GM23248 (cell line): Measurements from ENCODE around the gene NFKBIB. TPM values are rescaled to one million over a fixed set of nuclear protein-coding genes. Genes with fewer than 3 reads are reported as not detected.

Experiments used
- DNase-seq: peaks from one replicate; pipeline ENCODE4 v3.0.0-alpha.2; 2015
- H2AFZ ChIP-seq: fragments of 200-600 bp; sonication (generic); 2 replicates; pipeline ENCODE4 v1.6.1; 2016; ENCODE audit warnings: antibody characterized with exemption
- H3F3A ChIP-seq: fragments of 200-600 bp; sonication (generic); 2 replicates; pipeline ENCODE4 v1.6.1; 2016; ENCODE audit warnings: mild to moderate bottlenecking, antibody characterized with exemption, mixed run types; ENCODE audit not compliant: insufficient read depth
- H3K27ac ChIP-seq: fragments of 200-600 bp; sonication (generic); 2 replicates; pipeline ENCODE4 v1.5.1; 2016; ENCODE audit warnings: mild to moderate bottlenecking
- H3K27me3 ChIP-seq: fragments of 200-600 bp; sonication (generic); replicated peaks from 2 replicates; pipeline ENCODE4 v1.6.1; 2016; ENCODE audit warnings: mild to moderate bottlenecking; ENCODE audit not compliant: insufficient read depth
- H3K36me3 ChIP-seq: fragments of 200-600 bp; sonication (generic); 2 replicates; pipeline ENCODE4 v1.6.1; 2016; ENCODE audit warnings: low read depth, mild to moderate bottlenecking
- H3K4me1 ChIP-seq: fragments of 200-600 bp; sonication (generic); 2 replicates; pipeline ENCODE4 v1.6.1; 2016; ENCODE audit warnings: mild to moderate bottlenecking; ENCODE audit not compliant: insufficient read depth
- H3K4me2 ChIP-seq: fragments of 200-600 bp; sonication (generic); one replicate; pipeline ENCODE4 v1.6.1; 2016; ENCODE audit warnings: mild to moderate bottlenecking; ENCODE audit not compliant: unreplicated experiment
- H3K4me3 ChIP-seq: fragments of 200-600 bp; sonication (generic); 2 replicates; pipeline ENCODE4 v1.5.1; 2016; ENCODE audit warnings: mild to moderate bottlenecking
- H3K79me2 ChIP-seq: fragments of 200-600 bp; sonication (generic); 2 replicates; pipeline ENCODE4 v1.6.1; 2016; ENCODE audit warnings: mild to moderate bottlenecking; ENCODE audit not compliant: insufficient read depth
- H3K9ac ChIP-seq: fragments of 200-600 bp; sonication (generic); 2 replicates; pipeline ENCODE4 v1.6.1; 2016; ENCODE audit warnings: mild to moderate bottlenecking
- H3K9me2 ChIP-seq: fragments of 200-600 bp; sonication (generic); 2 replicates; pipeline ENCODE4 v1.6.1; 2016; ENCODE audit warnings: mixed run types, mild to moderate bottlenecking, moderate library complexity; ENCODE audit not compliant: insufficient read depth
- H3K9me3 ChIP-seq: fragments of 200-600 bp; sonication (generic); one replicate; pipeline ENCODE4 v1.6.1; 2017; ENCODE audit warnings: low read depth
- H4K20me1 ChIP-seq: fragments of 200-600 bp; sonication (generic); 2 replicates; pipeline ENCODE4 v1.6.0; 2016; ENCODE audit not compliant: insufficient read depth
- EZH2 ChIP-seq: fragments of 200-600 bp; sonication (generic); IDR thresholded peaks from 2 replicates; pipeline ENCODE4 v1.6.1; 2018; ENCODE audit warnings: antibody characterized with exemption, mild to moderate bottlenecking; ENCODE audit not compliant: insufficient read depth, poor library complexity, severe bottlenecking
- EZH2phosphoT487 ChIP-seq: fragments of 200-600 bp; sonication (generic); IDR thresholded peaks from 2 replicates; pipeline ENCODE4 v1.6.1; 2018; ENCODE audit warnings: antibody characterized with exemption, moderate library complexity, mild to moderate bottlenecking, low read depth; ENCODE audit not compliant: insufficient read depth
- WGBS, 2 experiments: methylation state at CpG; one replicate each; pipeline ENCODE4 v1.1.6; 2015 to 2017; ENCODE audit warnings: low lambda C conversion rate in 2 of 2, low coverage in 1 of 2; ENCODE audit errors: missing lambda C conversion rate in 2 of 2; 5-methylcytosine and 5-hydroxymethylcytosine counted together
- in situ Hi-C: fragments of 300-500 bp; cut with MboI; formaldehyde crosslinking; loops from 2 replicates; pipeline ENCODE4 v1.15.0; 2020
- polyA plus RNA-seq: library from polyadenylated mRNA; unstranded; fragments of >200 nt; fragmentation: Nextera tagmentation; extraction: Ambion mirVana; gene quantifications from 2 replicates; pipeline ENCODE4 v1.2.1, GENCODE V29; 2016
- total RNA-seq: library from RNA; depleted of rRNA; stranded (reverse); fragments of >200 nt; shearing (Covaris generic); gene quantifications from 2 replicates; pipeline ENCODE4 v1.2.3, GENCODE V29; 2014

The NFKBIB gene
- total and polyA plus RNA-seq, 2 experiments from 2014 or later: 12.8 to 18.0 TPM

DNA sequence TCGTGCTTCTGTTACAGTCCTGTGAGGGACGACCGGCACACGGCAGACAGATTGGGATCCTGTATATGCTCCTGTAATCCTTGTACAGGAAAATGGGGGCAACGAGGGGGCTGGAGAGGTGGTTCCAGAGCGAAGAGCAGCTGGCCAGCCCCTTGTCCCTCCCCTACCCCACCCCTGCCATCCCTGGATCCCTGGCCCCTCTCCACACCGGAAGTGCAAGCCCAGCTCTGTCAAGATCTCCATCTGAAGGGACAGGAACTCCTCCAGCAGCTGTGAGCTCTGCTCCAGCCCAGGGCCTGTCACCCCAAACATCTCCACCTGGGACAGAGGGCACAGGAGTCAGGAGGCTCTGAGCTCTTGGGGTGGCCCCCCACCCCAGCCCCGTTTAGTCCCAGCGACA is 17.7 kb downstream of the NFKBIB start:
- in situ Hi-C loops: no loop called here
- no peaks in the 10 kb centered on the region for H3K79me2 ChIP-seq
- no peaks in the 10 kb centered on the region for H3K9me3 ChIP-seq
- no peak for DNase-seq
- no peaks in the 10 kb centered on the region for H4K20me1 ChIP-seq
- H3F3A ChIP-seq: no peaks in the 10 kb centered on the region
- no peak overlapping the region for H2AFZ ChIP-seq
- TF ChIP-seq EZH2: no peak
- no peak for TF ChIP-seq EZH2phosphoT487
- 54 to 61% methylated on average over 8 to 9 of the region's 9 CpGs for WGBS, 2 experiments
- no peak overlapping the region for H3K4me2 ChIP-seq
- H3K9ac ChIP-seq: no peak overlapping the region
- no peak overlapping the region for H3K4me3 ChIP-seq
- H3K9me2 ChIP-seq: no peaks in the 10 kb centered on the region
- no peaks in the 10 kb centered on the region for H3K36me3 ChIP-seq
- H3K27ac ChIP-seq: no peak overlapping the region
- no peaks in the 10 kb centered on the region for H3K27me3 ChIP-seq
- H3K4me1 ChIP-seq: no peaks in the 10 kb centered on the region

GRCh38 chr19:38917921-38918491 is 18.2 kb downstream of the NFKBIB start:
- H3K4me3 ChIP-seq: no peak overlapping the region
- no peaks in the 10 kb centered on the region for H4K20me1 ChIP-seq
- H3K9ac ChIP-seq: no peak overlapping the region
- H3K27ac ChIP-seq: no peak overlapping the region
- H3K9me2 ChIP-seq: no peaks in the 10 kb centered on the region
- in situ Hi-C loops: no loop called here
- DNase-seq: peak; percentile 30
- H3K4me2 ChIP-seq: no peak overlapping the region
- H3K36me3 ChIP-seq: no peaks in the 10 kb centered on the region
- 85 to 89% methylated on average over 13 of the region's 13 CpGs for WGBS, 2 experiments
- H3K9me3 ChIP-seq: no peaks in the 10 kb centered on the region
- no peaks in the 10 kb centered on the region for H3F3A ChIP-seq
- H3K79me2 ChIP-seq: no peaks in the 10 kb centered on the region
- no peak overlapping the region for H2AFZ ChIP-seq
- no peaks in the 10 kb centered on the region for H3K27me3 ChIP-seq
- H3K4me1 ChIP-seq: no peaks in the 10 kb centered on the region
- TF ChIP-seq EZH2 (no peak), EZH2phosphoT487 (no peak)

DNA sequence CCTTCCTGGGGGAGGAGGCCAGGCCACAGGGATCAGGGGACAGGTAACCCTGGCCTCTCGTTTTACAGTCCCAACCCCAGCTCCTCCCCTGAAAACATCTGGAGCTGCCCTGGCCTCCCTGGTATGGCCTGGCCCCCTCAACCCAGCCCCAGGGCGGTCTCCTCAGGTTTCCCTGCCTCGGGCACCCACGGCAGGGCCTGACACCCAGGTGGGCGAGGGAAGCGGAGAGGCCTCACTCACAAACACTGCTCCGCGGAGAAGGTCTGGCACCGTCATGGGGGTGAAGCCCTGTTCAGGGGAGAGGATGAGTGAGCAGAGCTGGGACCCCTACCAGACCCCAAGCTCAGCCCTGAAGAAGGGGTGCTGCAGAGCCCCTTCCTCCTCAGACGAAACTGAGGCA is 18.8 kb downstream of the NFKBIB start:
- H3K9me2 ChIP-seq: no peaks in the 10 kb centered on the region
- no peaks in the 10 kb centered on the region for H3F3A ChIP-seq
- no peak overlapping the region for H3K4me3 ChIP-seq
- no peaks in the 10 kb centered on the region for H3K79me2 ChIP-seq
- no peak overlapping the region for H3K9ac ChIP-seq
- TF ChIP-seq EZH2phosphoT487: no peak
- no peak overlapping the region for H2AFZ ChIP-seq
- in situ Hi-C loops: no loop called here
- H3K4me2 ChIP-seq: no peak overlapping the region
- no peaks in the 10 kb centered on the region for H3K36me3 ChIP-seq
- no peaks in the 10 kb centered on the region for H3K4me1 ChIP-seq
- H3K9me3 ChIP-seq: no peaks in the 10 kb centered on the region
- H4K20me1 ChIP-seq: no peaks in the 10 kb centered on the region
- DNase-seq: no peak
- WGBS, 2 experiments: 90 to 94% methylated on average over 9 to 10 of the region's 10 CpGs
- no peak overlapping the region for H3K27ac ChIP-seq
- no peaks in the 10 kb centered on the region for H3K27me3 ChIP-seq

- H3K9ac ChIP-seq: no peak overlapping the region
- 54 to 60% methylated on average over 20 to 21 of the region's 21 CpGs for WGBS, 2 experiments
- in situ Hi-C loops: no loop called here
These were observed 20.2 kb downstream of the NFKBIB start for GRCh38 chr19:38919837-38920601.

More at GRCh38 chr19:38919837-38920601, 20.2 kb downstream of the NFKBIB start:
- TF ChIP-seq EZH2phosphoT487 (no peak), EZH2 (no peak)
- Histone ChIP-seq H3K4me3 (no peak overlapping the region), H3K36me3 (no peaks in the 10 kb centered on the region; the same call in 1 of the 2 replicates), H3K9me2 (no peaks in the 10 kb centered on the region), H3K9me3 (no peaks in the 10 kb centered on the region), H2AFZ (no peak overlapping the region), H3K4me2 (no peak overlapping the region), H3K4me1 (no peaks in the 10 kb centered on the region), H3F3A (no peaks in the 10 kb centered on the region), H3K79me2 (no peaks in the 10 kb centered on the region), H3K27me3 (no peaks in the 10 kb centered on the region), H3K27ac (no peak overlapping the region), H4K20me1 (no peaks in the 10 kb centered on the region)
- DNase-seq: no peak
